H1 (cell line): ENCODE data around the gene NBAS. TPM values are rescaled to one million over a fixed set of nuclear protein-coding genes. Genes with fewer than 3 reads are reported as not detected.

ENCODE experiments used
- CTCF ChIA-PET: fragments of 300-600 bp; sonication (Branson Sonifier 250); formaldehyde crosslinking; loops from one replicate; lab custom pipeline; 2021; ENCODE audit not compliant: partially characterized antibody; lab: Charles Lee
- POLR2A ChIA-PET: fragments of 300-600 bp; sonication (Branson Sonifier 250); formaldehyde crosslinking; loops from one replicate; lab custom pipeline; 2021; ENCODE audit warnings: inconsistent platforms; ENCODE audit not compliant: partially characterized antibody; lab: Charles Lee
- DNase-seq, 2 experiments: peaks; one replicate each; pipeline versions ENCODE4 v3.0.0 to v3.0.0-alpha.2; 2010 to 2022; ENCODE audit warnings: low spot score in 2 of 2, low read depth in 1 of 2, mixed read lengths in 1 of 2
- FAIRE-seq: peaks from 2 replicates; lab custom pipeline; 2011; peaks lifted over from hg19 to GRCh38; lab: Jason Lieb, UNC
- H2AFZ ChIP-seq: 2 replicates; pipeline ENCODE4 v1.8.1; 2012; ENCODE audit warnings: low read length, inconsistent platforms
- H2AK5ac ChIP-seq: 2 replicates; pipeline ENCODE4 v1.6.1; 2013; ENCODE audit warnings: low read depth, low read length
- H2BK120ac ChIP-seq: replicated peaks from 2 replicates; pipeline ENCODE3; 2013; ENCODE audit warnings: low read depth, low read length, inconsistent platforms
- H2BK12ac ChIP-seq: 2 replicates; pipeline ENCODE4 v1.6.1; 2013; ENCODE audit warnings: low read depth, low read length
- H2BK15ac ChIP-seq: 2 replicates; pipeline ENCODE4 v1.6.1; 2013; ENCODE audit warnings: low read length
- H2BK20ac ChIP-seq: 2 replicates; pipeline ENCODE4 v1.6.1; 2013; ENCODE audit warnings: low read length
- H2BK5ac ChIP-seq: 2 replicates; pipeline ENCODE4 v1.6.1; 2013; ENCODE audit warnings: low read depth, low read length
- H3K14ac ChIP-seq: 2 replicates; pipeline ENCODE4 v1.6.1; 2013; ENCODE audit warnings: inconsistent platforms; ENCODE audit not compliant: insufficient read length
- H3K18ac ChIP-seq: 2 replicates; pipeline ENCODE4 v1.6.1; 2013; ENCODE audit warnings: low read length; ENCODE audit errors: extremely low read depth
- H3K23ac ChIP-seq: 2 replicates; pipeline ENCODE4 v1.6.1; 2013; ENCODE audit warnings: inconsistent platforms; ENCODE audit not compliant: insufficient read length
- H3K23me2 ChIP-seq: 2 replicates; pipeline ENCODE4 v1.6.1; 2013; ENCODE audit warnings: low read depth, low read length
- H3K27ac ChIP-seq: 2 replicates; pipeline ENCODE4 v1.6.1; 2011; ENCODE audit warnings: low read depth, low read length, inconsistent platforms
- H3K27me3 ChIP-seq, 4 experiments: replicated peaks in 1 of 4; 1 replicate in 1 of 4; 2 replicates in 3 of 4; pipeline versions ENCODE4 v1.6.1 to v1.8.1; 2011 to 2013; ENCODE audit warnings: low read length in 3 of 4, mild to moderate bottlenecking in 3 of 4, inconsistent platforms in 2 of 4, mixed read lengths in 2 of 4, moderate library complexity in 1 of 4; ENCODE audit not compliant: control insufficient read depth in 3 of 4, insufficient read depth in 3 of 4; ENCODE audit errors: extremely low read depth in 1 of 4
- H3K36me3 ChIP-seq, 4 experiments: 2 replicates each; pipeline versions ENCODE4 v1.6.1 to v1.8.1; 2011 to 2013; ENCODE audit warnings: mild to moderate bottlenecking in 4 of 4, low read length in 3 of 4, moderate library complexity in 2 of 4, control low read depth in 1 of 4, inconsistent platforms in 1 of 4; ENCODE audit not compliant: insufficient read depth in 4 of 4, control insufficient read depth in 2 of 4
- H3K4ac ChIP-seq: replicated peaks from 2 replicates; pipeline ENCODE3; 2013; ENCODE audit warnings: low read length, low read depth, mixed read lengths, inconsistent platforms; ENCODE audit not compliant: insufficient read length
- H3K4me1 ChIP-seq, 4 experiments: replicated peaks in 1 of 4; 1 replicate in 1 of 4; 2 replicates in 3 of 4; pipeline versions ENCODE4 v1.6.1 to v1.8.1; 2011 to 2013; ENCODE audit warnings: low read length in 3 of 4, inconsistent platforms in 2 of 4, mixed read lengths in 1 of 4; ENCODE audit not compliant: insufficient read depth in 4 of 4, control insufficient read depth in 3 of 4
- H3K4me2 ChIP-seq, 2 experiments: 2 replicates each; pipeline versions ENCODE4 v1.6.1 to v1.8.1; 2011 to 2013; ENCODE audit warnings: low read depth in 2 of 2, low read length in 2 of 2, control low read depth in 1 of 2, inconsistent platforms in 1 of 2, mild to moderate bottlenecking in 1 of 2; ENCODE audit not compliant: insufficient read depth in 1 of 2
- H3K4me3 ChIP-seq, 4 experiments: fragments of 200-600, 300-600 bp in 1 of 4; sonication (generic), shearing (Covaris generic), sonication (Bioruptor Twin) in 1 of 4; 2 replicates each; pipeline versions ENCODE4 v1.5.1 to v1.8.1; 2011 to 2016; ENCODE audit warnings: low read length in 4 of 4, low read depth in 3 of 4, control low read depth in 2 of 4, inconsistent platforms in 2 of 4, mild to moderate bottlenecking in 2 of 4, mixed read lengths in 1 of 4, moderate library complexity in 1 of 4; ENCODE audit not compliant: insufficient read depth in 2 of 4; ENCODE audit errors: extremely low read depth in 1 of 4
- H3K56ac ChIP-seq: replicated peaks from 2 replicates; pipeline ENCODE3; 2013; ENCODE audit warnings: low read depth, mild to moderate bottlenecking, mixed read lengths, low read length, inconsistent platforms; ENCODE audit not compliant: insufficient read length
- H3K79me1 ChIP-seq: 2 replicates; pipeline ENCODE4 v1.6.1; 2013; ENCODE audit warnings: low read depth, low read length, control low read depth
- H3K79me2 ChIP-seq, 2 experiments: 2 replicates each; pipeline versions ENCODE4 v1.6.1 to v1.8.1; 2012 to 2013; ENCODE audit warnings: low read length in 2 of 2, mild to moderate bottlenecking in 2 of 2, inconsistent platforms in 1 of 2; ENCODE audit not compliant: insufficient read depth in 2 of 2, control insufficient read depth in 1 of 2
- H3K9ac ChIP-seq, 4 experiments: replicated peaks in 1 of 4; 1 replicate in 1 of 4; 2 replicates in 3 of 4; pipeline versions ENCODE4 v1.6.1 to v1.8.1; 2011 to 2013; ENCODE audit warnings: low read depth in 3 of 4, low read length in 3 of 4, control low read depth in 2 of 4, mild to moderate bottlenecking in 2 of 4, moderate library complexity in 2 of 4, inconsistent platforms in 1 of 4; ENCODE audit errors: extremely low read depth in 1 of 4
- H3K9me3 ChIP-seq, 2 experiments: 2 replicates each; pipeline versions ENCODE4 v1.6.1 to v1.8.1; 2012 to 2013; ENCODE audit warnings: mild to moderate bottlenecking in 2 of 2, moderate library complexity in 2 of 2, control low read depth in 1 of 2, inconsistent platforms in 1 of 2, low read depth in 1 of 2, low read length in 1 of 2, mixed read lengths in 1 of 2; ENCODE audit not compliant: insufficient read depth in 2 of 2
- H4K20me1 ChIP-seq, 2 experiments: replicated peaks in 1 of 2; 2 replicates each; pipeline versions ENCODE3 to v1.8.1; 2011 to 2013; ENCODE audit warnings: inconsistent platforms in 2 of 2, low read length in 2 of 2, mild to moderate bottlenecking in 1 of 2; ENCODE audit not compliant: insufficient read depth in 2 of 2, control insufficient read depth in 1 of 2
- H4K5ac ChIP-seq: 2 replicates; pipeline ENCODE4 v1.6.1; 2013; ENCODE audit warnings: low read length, low read depth, mixed read lengths, inconsistent platforms; ENCODE audit not compliant: insufficient read length
- H4K8ac ChIP-seq: 2 replicates; pipeline ENCODE4 v1.8.0; 2013; ENCODE audit warnings: mild to moderate bottlenecking, moderate library complexity, low read length, inconsistent platforms; ENCODE audit not compliant: insufficient read depth; ENCODE audit errors: extremely low read depth
- H4K91ac ChIP-seq: replicated peaks from 2 replicates; pipeline ENCODE3; 2013; ENCODE audit warnings: low read length, mixed read lengths, inconsistent platforms; ENCODE audit not compliant: insufficient read length
- POLR2AphosphoS5 ChIP-seq: IDR thresholded peaks from 2 replicates; pipeline ENCODE4 v1.6.1; 2011; ENCODE audit warnings: low read depth, low read length
- POU5F1 ChIP-seq: IDR thresholded peaks from 2 replicates; pipeline ENCODE4 v1.6.1; 2011; ENCODE audit warnings: low read depth, mild to moderate bottlenecking, low read length, moderate library complexity
- SAP30 ChIP-seq: fragments of 300-600 bp; sonication (generic); IDR thresholded peaks from 2 replicates; pipeline ENCODE4 v1.7.1; 2012; ENCODE audit warnings: low read length, moderate library complexity, mild to moderate bottlenecking, inconsistent platforms; ENCODE audit not compliant: insufficient read depth, insufficient replicate concordance
- SRF ChIP-seq: IDR thresholded peaks from 2 replicates; pipeline ENCODE4 v1.6.1; 2011; ENCODE audit warnings: mild to moderate bottlenecking, low read depth, low read length, moderate library complexity
- TAF1 ChIP-seq: IDR thresholded peaks from 2 replicates; pipeline ENCODE4 v1.6.1; 2011; ENCODE audit warnings: mild to moderate bottlenecking, low read depth, low read length
- WGBS, 2 experiments: shearing (Covaris generic) in 1 of 2; methylation state at CpG; one replicate each; pipeline versions ENCODE4 v1.1.6 to v1.1.7; 2013 to 2015; ENCODE audit warnings: low lambda C conversion rate in 2 of 2, mixed read lengths in 2 of 2, inconsistent platforms in 1 of 2, low coverage in 1 of 2, missing lambda C conversion rate in 1 of 2; ENCODE audit not compliant: insufficient replicate concordance in 2 of 2, insufficient coverage in 1 of 2, insufficient read length in 1 of 2; ENCODE audit errors: extremely low coverage in 1 of 2, missing lambda C conversion rate in 1 of 2; 5-methylcytosine and 5-hydroxymethylcytosine counted together
- polyA plus RNA-seq, 7 experiments: library from polyadenylated mRNA; depleted of rRNA in 3 of 7; stranded (reverse) in 5 of 7; unstranded in 2 of 7; fragments of >200 nt in 5 of 7; fragments of 200-250 nt in 2 of 7; gene quantifications; 1 replicate in 5 of 7; 2 replicates in 1 of 7; 4 replicates in 1 of 7; pipeline versions ENCODE4 v1.2.1 to v1.2.3, GENCODE V29; 2011 to 2013; ENCODE audit warnings: missing spikeins in 2 of 7, mixed read lengths in 2 of 7
- total RNA-seq: library from RNA; stranded (reverse); fragmentation: NEBNext Ultra II Directional; extraction: Animal tissue kit (Norgen Biotek cat#: 25700); gene quantifications from 2 replicates; pipeline ENCODE4 v1.2.1, GENCODE V29; 2021

The NBAS gene
- total and polyA plus RNA-seq, 2 of the 8 experiments (the other 6 are each of a cell fraction or from before 2014, with no cell fraction given) = 19.6 to 34.8 TPM

DNA sequence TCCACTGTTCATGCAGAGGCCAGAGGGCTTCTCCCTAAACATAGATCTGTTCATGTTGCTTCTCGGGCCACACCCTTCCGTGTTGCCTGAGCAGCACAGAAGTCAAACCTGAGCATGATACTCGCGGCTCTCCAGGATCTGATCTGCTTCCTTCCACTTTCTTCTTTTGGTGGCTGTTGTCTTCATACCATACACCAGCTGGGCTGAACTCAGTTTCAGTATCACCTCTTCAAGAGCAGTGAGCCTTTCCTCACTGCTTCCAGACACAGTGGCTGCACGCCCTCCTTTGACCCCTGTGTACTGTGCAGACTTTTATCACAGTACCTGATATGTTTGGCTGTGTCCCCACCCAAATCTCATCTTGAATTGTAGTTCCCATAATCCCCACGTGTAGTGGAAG, 348.9 kb downstream of the NBAS start:
- Histone ChIP-seq H3K14ac (no peak overlapping the region), H2BK5ac (no peak overlapping the region), H3K79me1 (no peaks in the 10 kb centered on the region), H3K27me3 (no peaks in the 10 kb centered on the region), H3K9me3 (no peaks in the 10 kb centered on the region), H2AK5ac (no peak overlapping the region), H3K79me2 (no peaks in the 10 kb centered on the region), H2BK15ac (no peak overlapping the region), H4K91ac (no peak overlapping the region), H4K5ac (no peak overlapping the region), H3K4ac (no peak overlapping the region), H3K56ac (no peak overlapping the region), H3K27ac (no peak overlapping the region), H3K4me2 (no peak overlapping the region), H3K23ac (no peak overlapping the region), H4K20me1 (no peaks in the 10 kb centered on the region), H2BK20ac (no peak overlapping the region), H2AFZ (no peak overlapping the region), H3K9ac (no peak overlapping the region), H3K36me3 (no peaks in the 10 kb centered on the region), H2BK12ac (no peak overlapping the region), H3K23me2 (no peaks in the 10 kb centered on the region), H4K8ac (no peak overlapping the region), H2BK120ac (no peak overlapping the region), H3K18ac (no peak overlapping the region), H3K4me3 (no peak overlapping the region), H3K4me1 (no peaks in the 10 kb centered on the region)
- no peak for DNase-seq
- TF ChIP-seq POU5F1 (no peak), SRF (no peak), TAF1 (no peak), SAP30 (no peak), POLR2AphosphoS5 (no peak)
- ChIA-PET POLR2A (no interaction called here), CTCF (no interaction called here)
- WGBS, 2 experiments = 91% methylated on average over 6 of the region's 6 CpGs; no CpG with 5 or more reads in 1 of the 2 experiments
- no peak for FAIRE-seq
